Activated CD8-positive, alpha-beta memory T cell treated with anti-CD3 and anti-CD28 coated beads, Interleukin-2, amount 50 U/mL, for 4 hours (primary cell): ENCODE data around the gene NT5DC4.

ENCODE experiments used
- DNase-seq: peaks from one replicate; pipeline ENCODE4 v3.0.0-alpha.2; 2020

NT5DC4 gene

DNA sequence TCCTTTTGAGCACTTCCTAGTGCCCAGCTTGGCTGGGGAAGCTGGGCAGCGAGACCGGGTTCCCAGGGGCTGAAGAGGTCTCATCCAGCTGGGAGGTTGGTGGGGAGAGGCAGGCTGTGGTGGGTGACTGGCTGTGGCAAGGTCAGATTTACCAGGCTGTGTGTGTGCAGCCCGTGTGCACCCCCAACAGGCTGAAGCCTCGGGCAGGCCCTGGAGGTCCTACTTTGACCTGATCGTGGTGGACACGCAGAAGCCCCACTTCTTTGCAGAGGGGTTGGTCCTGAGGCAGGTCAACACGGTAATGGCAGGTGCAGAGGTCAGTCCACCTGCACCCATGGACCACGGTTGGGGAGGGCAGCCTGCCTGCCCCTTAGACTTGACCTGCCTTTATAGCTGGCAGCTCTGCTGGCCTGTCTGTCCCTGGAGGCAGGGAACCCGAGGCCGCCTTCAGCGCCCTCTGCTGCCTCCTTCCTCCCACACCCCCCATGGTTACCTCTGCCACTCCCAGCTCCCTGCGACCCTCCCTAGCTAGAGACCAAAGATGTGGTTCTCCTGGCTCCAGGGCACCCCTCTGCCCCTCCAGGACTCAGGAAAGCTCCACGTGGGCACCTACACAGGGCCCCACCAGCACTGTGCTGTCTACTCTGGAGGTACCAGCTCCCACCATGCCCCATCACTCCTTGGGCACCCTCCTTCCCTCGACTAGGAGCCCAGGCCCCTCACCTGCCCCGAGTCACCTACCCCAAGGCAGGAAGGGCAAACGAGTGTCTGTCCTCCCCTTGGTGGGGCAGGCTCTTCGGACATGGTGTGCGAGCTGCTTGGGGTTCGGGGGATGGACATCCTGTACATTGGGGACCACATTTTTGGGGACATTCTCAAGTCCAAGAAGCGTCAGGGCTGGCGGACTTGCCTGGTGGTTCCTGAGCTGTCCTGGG, 4.0 kb downstream of the NT5DC4 start:
- DNase-seq = no peak

DNA sequence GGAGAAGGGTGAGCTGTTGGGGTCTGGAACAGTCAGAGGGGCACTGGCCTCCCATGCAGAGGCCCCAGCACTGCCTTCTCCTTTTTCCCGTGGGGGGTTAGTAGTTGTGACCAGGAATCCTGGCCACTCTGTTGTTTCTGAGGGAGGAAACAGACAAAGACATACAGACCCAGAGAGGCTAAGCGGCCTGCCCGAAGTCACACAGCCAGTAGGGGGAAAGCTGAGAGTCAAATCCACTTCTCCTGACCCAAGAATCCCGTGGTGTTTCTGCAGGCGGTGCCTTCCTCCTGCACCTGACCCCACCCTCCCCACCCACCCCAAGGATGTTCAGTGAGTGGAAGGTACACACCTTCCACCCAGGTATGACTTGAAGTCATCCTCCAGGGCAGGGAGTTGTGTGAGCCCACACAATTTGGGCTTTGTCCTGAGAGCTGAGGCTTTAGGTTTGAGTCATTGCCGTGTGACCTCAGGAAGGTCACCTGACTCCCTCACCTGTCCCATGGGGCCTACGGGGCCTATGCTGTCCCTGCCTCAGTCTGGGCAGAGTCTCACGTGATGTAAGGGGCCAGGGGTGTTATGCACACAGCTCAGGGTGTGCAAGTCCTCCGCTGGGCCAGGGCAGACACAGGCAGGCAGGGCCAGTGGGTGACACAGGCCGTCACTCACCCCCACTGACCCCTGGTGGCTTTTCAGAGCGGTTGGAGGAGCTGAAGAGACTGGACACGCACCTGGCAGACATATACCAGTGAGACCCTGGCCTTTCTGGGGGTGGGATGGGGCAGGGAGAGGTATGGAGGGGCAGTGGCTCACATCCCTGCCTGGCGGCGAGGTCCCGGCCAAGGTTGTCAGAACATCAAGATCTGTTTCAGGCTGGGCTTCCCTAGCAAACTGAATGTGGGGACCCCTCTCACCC, 5.0 kb downstream of the NT5DC4 start:
- no peak for DNase-seq

DNA sequence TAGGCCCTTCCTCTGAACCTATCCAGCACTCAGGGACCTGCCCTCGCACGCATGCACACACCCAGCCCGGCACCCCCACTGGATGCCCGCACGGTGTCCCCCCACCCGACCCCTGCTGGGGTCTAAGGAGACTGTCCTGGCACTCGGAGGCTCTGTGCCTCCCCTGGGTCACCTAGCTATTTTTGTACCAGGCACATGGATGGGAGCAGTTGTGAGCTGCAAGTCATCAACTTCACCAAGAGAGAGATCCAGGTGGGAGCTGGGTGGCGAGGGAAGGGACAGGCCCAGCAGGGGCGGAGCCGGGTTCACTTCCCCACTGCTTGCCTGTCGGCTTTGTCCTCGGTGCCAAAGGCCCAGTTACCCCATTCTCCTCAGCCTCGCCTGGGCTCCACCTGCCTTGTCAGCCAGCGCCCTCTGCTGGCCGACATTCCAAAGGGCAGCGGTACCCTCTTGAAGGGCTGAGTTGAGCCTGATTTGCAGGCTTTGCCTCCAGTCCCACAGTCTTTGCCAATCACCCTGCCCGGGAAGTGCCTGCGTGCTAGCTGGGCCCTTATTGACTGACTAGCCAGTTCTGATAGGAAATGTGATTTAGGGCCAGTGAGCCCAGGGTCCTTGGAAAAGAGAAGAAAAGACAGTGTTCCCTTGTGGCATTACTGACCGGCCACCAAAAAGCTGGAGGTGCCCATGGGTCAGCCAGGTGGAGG, 5.8 kb downstream of the NT5DC4 start:
- peak; percentile 86 for DNase-seq

DNA sequence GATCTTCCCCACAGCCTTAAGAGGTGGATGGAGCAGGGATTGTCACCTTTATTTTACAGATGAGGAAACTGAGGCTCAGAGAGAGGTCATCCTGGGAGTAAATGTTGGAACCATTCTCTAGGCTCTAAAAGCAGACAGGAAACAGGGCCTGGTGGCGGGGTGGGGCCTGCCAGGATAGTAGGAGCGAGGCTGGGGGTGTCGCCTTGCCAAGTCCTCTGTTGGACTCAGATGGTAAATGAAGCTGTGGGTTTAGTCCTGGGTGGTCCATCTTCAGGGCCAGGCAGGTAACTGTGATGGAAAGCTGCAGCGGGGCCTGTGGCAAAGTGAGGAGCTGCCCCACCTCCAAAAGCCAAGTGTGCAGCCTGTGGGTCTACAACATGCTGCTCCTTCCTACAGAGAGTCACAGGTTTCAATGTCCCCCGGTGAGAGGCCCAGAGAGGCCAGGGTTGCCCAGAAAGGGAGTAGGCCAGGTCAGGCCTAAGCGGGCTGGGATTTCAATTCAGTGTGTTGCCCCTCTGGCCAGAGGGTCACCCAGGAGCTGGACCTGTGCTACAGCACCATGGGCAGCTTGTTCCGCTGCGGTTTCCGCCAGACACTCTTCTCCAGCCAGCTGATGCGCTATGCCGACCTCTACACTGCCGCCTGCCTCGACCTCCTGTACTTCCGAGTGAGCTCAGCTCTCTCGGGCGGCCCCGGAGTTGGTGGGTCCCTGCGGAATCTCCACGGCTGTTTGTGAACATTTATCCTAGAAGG, 6.6 kb downstream of the NT5DC4 start:
- DNase-seq = no peak

DNA sequence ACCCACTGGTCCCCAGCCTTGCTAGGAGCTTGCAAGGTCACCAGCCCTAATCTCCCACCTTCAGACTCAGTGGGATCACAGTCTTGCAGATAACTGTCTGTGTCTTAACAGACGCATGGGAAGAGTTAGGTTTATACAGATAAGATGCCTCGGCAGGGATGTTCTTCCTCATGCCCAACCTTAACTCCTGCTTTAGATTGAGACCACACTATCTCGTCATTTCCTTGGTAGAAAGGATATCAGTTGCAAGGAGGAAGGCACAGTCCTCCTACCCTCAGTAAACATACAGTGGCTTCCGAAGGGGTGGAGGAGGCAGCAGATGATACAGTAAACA, 7.2 kb downstream of the NT5DC4 start:
- no peak for DNase-seq

DNA sequence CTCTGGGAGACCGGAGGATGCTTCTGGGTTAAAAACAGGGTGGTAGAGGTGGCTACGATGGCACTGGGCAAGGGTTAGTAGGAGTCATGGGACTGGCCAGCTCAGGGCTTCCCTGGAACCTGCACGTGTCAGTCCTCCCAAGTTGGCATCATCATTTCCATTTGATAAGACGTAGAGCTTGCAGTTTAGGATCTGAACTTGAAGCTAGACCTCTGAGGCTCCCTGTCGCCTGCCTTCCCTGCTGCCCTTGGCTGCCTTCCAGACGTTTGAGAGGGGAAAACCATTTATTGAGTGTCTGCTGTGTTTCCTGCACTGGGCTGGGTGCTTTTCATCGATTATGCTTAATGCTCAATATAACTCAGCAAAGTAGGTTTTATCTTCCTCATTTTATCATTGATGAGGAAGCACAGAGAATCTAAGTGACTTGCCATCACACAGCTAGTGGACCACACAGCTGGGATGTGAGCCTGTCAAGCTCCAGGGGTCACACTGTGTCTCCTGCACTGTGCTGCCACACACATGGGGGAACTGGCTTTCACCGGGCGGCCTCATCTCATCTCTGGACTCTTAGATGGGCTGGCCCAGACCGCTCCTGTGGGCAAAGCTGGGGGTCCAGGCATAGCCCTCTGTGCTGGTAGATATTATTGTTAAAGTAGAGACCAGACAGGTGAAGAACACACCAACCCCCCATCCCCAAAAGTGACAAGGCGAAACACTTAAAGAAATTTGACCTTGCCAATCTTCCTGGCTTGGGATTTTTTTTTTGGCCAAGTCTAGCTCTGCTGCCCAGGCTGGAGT, 7.8 kb downstream of the NT5DC4 start:
- no peak for DNase-seq

DNA sequence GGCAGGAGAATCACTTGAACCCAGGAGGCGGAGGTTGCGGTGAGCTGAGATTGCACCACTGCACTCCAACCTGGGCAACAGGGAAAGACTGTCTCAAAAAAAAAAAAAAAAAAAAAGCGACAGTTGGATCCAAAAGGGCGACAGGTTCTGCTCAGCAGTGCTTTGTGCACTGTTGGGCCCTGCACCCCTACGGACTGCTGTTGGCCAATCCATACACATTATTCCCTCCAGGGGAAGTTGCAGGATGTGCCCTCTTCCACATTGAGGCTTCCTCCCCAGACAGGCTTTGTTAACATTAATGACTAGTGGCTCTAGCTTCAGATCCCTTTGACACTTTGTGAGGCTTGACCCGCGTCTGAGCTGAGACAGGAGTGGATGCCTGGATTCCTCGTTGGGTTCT, 9.4 kb downstream of the NT5DC4 start:
- no peak for DNase-seq

DNA sequence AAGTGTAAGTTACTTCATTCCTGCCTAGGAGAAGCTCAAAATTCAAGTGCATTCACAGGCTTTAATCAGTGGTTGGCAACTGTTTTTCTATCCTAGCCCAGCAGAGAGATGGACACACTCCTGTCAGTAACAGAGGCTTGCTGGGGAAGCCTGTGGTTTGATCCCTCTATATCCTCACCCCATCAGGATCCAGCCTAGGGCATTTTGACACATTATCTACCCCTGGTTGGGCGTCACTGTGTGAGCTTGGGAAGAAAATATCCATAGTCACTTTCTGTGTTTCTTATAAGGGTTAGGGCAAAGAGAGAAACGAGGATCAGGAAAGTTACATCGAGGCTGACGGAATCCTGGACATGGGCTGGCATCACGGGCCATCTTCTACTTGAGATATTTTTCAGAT, 10.0 kb downstream of the NT5DC4 start:
- DNase-seq = no peak

DNA sequence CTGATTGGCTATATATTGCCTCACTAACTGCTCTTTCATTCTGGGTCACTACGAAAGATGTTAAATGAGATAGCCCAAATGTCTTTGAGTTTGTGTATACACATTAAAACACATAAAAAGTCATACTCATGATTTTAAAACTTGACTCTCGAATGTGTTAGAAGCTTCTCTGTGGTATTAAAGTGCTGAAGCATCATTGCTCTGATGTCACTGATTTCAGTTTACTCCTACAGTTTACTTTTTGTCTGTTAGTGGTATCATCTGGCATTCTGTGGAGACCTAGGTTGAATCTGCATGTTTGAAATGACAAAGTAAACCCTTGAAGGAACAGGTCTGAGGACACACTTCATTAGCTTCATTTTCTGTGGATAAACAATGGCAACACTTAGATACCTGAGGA, 10.7 kb downstream of the NT5DC4 start:
- no peak for DNase-seq

DNA sequence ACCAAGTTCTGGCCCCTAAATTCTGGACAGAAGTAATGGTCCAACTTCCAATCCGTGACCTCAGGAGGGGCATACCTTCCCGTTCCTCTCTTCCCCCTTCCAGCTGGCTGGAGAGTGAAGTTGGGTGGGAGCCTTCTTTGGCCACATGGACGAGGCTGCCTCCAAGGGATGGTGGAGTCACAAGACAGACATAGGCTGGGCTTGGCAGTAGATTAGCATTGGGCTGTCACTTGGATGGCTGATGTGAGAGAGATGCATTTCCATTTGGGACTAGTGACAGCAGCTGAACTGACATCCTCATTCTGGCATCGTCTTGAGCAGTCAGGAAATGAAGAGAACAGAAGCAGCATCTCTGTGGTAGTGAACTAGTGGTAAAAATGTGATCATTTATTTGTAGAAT, 12.6 kb downstream of the NT5DC4 start:
- DNase-seq = no peak

DNA sequence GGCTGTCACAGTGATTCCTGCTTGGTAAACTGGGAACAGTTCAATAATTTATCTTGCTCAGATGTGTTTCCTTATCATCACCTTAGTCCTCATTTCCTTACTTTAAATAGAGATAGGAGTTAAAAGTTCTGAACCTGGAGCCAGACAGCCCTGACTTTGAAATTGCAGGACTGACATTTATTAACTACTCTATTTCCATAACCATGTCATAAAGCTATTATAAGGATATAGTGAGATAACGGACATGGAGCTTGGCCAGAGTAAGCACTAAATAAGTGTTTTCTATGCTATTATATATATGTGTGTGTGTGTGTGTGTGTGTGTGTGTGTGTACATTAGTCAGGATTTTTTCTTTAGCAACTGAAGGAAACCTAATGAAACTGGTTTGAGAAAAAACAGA, 13.1 kb downstream of the NT5DC4 start:
- DNase-seq = no peak

DNA sequence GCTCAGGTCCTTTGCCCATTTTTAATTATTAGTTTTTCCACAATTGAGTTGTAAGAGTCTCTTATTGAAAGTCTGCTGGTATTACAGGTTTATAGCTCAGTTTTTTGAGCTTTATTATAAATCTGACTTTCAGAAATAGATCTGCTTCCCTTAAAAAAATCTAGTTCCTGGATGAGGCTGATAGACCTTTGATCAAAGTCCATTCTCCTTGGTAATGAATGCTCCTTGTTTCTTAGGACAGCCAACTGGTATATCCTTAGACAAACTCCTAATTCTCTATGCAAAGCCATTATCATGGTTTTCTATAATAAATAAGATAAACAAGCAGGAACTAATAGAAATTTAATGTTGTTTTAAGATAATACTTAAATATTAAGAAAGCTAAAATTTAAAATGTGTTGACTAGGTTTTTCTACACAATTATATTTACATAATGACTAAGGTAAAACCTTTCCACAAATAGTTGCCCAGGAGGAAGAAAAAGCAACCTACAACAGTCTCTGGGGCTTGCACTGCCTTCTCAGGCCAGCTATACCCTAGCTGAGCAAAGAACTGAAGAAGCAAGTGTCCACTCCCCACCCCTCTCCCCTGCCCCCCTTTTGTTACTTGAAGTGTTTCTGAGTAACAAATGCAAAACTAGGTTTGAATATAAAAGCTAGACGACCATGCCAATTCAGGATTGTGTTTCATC, 16.9 kb downstream of the NT5DC4 start:
- DNase-seq = no peak

DNA sequence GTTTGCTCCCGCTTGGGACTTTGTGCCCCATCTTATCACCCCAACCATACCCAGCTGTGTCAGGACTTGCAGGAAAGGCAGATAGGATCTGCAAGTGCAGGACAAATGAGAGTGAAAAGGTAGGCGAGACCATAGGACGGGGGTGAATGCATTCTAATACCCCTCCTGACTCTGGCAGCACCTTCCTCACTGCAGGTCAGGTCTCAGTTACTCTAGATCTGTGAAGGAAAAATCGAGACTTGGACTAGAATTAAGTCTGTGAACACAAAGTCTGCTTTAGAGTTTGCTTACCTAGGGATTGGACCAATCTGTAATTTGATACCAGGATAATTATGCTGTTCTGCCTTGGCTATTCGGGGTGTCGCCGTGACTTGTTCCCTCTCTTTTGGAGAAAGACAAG, 19.7 kb downstream of the NT5DC4 start:
- DNase-seq = no peak

DNA sequence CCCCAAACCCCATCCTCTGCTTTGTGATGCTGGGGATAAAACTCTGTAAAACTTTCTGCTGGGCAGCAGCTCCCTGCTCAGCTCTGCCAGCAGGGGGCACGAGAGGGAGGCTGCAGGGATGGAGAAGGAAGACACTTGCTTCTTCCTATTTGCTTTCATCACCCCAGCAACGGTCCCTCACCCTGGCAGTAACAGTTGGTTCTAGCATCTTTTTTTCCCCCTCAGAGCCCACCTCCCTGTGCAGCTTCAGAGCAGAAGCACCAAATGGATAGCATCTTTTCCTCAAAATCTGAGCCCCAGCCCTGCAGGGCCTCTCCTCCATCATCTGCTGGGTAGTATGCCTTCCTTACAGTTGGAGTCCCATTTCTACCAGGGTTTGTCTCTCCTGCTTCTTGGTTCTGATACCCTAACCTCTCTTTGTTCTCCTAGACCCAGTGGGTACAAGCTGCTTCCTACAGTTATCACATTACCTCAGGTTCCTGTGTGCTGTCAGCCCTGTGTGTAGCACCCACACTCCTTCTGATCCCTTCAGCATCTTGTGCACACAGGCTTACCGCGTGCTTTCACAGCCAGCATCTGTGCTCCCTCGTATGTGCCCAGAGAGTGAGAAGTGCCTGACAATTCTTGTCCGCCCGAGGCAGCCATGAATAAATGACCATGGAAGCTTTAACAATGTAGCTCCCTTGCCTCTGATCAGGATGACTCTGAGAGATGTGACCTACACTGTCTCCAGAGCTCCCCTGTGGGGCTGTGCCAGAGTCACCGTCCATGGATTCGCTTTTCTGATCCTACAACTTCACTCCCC, 29.1 kb downstream of the NT5DC4 start:
- peak; percentile 80 for DNase-seq

DNA sequence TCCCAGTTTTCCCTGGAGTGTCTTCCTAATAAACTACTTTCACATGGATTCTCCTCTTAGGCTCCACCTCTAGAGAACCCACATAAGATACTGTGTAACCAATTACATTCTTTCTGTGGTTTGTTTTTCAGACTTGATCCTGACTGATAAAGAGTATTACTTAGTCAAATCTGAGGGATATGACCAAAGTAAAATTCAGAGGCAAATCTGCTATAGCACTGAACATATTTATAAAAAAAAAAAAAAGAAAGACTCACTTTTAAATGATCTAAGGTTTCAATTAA, 29.7 kb downstream of the NT5DC4 start:
- DNase-seq = no peak

DNA sequence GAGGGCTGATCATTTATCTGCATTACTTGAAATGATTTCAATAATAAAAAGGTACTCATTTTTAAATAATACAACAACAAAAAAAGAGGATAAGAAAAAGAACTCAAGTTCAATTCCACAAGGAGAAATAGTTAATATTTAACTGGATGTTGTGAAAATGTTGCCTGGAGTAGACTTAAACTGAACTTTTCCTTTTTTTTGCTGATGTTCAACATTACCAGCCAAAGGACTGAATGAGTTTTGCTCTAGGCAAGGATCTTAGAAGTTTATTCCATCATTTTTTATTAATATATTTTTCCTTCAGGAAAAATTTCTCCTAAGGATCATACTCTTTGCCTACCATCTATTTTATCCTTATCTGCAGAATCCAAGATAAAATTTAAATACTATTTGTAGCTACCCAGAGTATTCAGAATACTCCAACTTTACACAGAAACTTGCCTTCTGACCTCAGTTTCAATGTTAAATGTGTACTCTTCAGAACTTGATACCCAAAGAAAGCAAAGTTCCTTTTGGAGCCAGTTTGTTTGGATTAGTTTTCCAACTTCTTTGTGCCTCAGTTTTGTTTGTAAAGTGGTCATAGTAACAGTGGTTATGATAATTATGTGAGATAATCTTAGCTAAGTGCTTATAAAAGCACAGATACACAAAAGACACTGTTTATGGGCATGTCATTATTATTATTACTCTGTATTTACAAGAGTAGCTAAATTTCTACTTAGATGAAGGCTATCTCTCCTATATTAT, 30.8 kb downstream of the NT5DC4 start:
- DNase-seq = no peak

DNA sequence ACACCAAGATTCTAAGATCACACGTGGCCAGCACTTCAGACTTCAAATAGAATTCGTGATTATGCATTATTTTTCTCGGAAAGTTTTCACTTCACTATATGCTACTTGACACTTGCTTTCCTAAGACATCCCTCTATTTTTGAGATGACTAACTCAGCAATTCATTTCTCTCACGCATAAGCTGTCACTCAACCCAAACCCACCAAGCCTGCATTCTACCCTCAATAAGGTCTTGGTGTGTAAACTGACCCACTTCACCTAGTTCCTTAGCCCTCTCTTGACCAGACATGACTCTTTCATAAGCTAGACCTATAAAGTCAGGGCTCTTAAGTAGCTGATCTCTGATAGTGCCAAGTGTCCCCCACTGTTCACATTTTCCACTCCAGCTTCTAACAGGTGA, 31.8 kb downstream of the NT5DC4 start:
- DNase-seq = no peak

DNA sequence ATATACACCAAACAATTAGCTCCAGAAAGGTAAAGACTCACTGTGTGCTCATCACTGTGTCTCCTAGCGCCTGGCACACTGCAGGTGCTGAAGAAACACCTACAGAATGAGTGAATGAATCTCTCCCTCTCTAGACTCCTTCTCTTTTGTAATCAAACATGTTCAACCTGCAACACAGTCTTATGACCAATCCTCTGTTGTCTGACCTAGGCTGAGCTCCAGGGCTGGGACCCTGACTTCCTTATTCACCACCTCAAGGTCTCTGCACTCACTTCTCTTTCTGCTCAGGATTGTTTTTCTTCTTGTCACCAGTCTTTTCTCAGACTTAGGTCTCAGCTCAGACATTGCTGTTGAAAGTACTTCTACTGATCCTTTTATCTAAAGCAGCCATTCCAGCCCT, 33.7 kb downstream of the NT5DC4 start:
- DNase-seq = no peak

DNA sequence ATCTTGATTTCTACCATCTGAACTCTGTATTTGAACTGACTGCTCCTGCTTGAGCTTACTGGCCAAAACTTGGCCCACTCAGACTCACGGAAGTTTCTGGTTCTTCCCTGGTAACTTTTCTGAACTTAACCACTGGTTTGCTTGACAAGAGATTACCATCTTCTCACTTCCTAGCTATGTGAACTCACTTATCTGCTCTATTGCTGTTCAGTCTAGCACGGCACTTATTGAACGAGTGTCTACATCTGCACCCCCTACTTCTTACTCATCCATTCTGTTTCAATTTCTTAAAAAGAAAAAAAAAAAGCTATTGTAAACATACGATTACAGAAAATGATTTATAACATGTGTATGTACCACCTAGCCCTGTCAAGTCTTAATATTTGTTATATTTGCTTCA, 34.6 kb downstream of the NT5DC4 start:
- DNase-seq = no peak

DNA sequence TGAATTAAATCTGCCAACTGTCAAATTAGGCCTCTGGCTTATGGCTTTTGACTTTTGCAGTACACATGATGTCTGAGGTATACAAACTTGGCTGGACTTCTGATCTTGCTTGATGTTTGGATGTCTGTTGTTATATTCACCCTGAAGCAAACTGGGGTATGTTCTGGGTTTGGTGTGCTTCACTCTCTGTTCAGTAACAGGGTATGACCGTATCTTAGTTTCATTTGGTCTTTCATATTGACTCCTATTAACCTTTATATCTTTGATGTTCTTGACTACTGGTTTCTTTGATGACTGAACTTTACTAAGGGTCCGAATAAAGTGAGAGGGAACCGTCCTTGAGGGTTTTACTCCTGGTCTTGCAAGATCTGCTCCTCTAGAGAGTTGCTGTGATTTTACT, 35.4 kb downstream of the NT5DC4 start:
- DNase-seq = no peak
